COLO668 (cell line): ENCODE results near the gene TMEM132A.
"Not testable (repeated sequence)": the region's sequence is repeated elsewhere in the genome, so short reads cannot be mapped to it uniquely, and the experiment has no call there.

Experiments used
- DNase-seq: peaks from one replicate; lab custom pipeline; 2025; ENCODE audit not compliant: unreplicated experiment; lab: John Stamatoyannopoulos, UW

The TMEM132A gene

DNA sequence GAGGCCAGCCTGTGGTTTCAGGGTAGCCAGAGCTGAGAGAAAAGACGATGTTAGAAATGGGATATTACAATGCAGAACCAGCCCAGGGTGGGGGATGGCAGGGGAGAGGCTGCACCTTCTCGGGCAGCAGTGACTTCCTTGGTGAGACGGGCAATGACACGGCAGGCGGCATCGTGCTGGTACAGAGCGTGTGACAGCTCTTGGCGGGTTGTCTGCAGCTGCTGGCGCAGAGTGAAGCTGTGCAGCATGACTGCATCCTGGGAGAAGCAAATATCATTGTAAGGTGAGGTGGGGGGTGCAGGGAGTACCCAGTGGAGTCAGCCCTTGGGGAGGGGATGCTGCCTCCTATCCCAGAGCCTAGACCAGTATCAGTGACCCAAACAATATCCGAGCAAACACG, 21.6 kb upstream of the TMEM132A start:
- no peak for DNase-seq

DNA sequence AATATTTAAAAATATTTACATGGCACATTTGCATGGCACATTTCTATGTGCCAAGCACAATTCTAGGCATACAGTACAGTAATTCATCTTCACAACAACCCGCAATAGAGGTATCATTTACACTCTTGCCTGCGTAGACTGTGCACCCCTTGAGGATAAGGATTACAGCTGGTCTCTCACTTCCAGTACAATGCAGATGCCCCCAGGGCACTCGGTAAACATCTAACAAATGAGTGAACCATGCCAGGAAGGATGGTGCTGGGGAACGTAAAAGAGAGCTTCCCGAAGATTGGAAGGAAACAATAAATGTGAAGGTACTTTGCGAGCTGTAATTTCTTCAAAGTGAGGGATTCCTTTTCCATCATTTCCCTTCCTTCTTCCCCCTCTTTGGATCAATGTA, 19.2 kb upstream of the TMEM132A start:
- DNase-seq: peak; percentile 57

DNA sequence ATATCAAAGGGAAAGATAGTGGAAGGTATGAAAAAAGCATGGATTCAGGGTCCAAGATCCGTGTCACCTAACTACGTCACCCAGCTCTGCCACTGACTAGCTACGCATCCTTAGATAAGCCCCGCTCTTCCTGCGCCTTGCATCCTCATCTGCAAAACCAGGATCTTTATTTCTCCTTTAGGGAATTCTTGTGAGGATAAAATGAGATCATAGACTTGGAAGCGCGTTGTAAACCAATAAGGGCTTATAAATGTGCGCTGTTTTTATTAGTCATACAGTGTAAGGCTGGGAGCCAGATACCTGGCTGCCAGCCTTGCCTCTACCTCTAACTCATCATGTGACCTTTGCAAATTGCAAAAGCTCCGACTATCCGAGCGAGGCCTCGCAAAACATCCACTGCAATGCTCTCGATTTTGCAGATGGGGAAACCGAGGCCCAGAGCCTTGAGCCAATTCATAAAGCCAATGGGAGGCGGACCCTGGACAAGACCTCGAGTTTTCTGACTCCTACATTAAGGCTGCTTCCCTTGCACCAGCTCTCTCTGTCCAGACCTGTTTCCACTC, 18.6 kb upstream of the TMEM132A start:
- DNase-seq: peak; percentile 38

DNA sequence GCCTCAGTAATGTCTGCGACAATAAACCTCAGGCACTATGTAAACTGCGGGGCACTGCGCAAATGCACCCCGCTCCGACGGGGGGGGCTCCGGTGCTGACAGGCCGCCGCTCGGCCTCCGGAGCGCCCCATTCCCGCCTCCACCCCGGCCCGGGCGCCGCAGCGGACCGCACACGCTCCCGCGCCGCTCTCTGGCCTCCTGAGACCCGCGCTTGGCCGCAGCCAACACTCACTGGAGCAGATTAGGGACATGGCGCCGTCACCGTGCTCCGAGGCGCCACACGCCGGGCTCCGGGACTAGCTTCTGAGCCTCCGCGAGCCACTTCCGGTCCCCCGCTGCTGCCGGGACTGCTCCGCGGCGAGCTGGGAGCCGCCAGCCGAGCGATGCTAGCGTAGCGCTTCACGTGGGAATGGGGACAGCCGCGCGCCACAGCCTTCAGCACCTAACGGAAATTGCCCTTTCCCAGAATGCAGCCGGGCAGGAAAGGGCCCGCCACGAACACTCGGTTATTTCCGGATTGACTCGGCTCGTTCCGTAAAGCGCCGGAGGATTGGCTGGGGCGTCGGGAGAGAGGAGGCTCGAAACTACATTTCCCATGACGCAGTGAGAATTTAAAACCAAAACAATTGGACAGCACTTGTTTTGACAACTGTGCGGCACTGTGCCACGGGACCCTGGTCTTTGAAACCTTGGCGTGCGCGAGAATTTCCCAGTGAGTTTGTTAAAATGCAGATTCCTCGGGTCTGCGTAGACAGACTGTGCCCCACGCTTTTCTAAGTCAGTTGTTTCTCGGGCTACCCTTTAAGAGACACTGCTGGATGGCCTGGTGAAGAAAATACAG, 17.9 kb upstream of the TMEM132A start, which contains the start of gene PRPF19:
PRPF19 (minus strand) TSS at position 454 of the 841 bp plus-strand sequence; CDS start at position 251, 203 bp downstream.
- peak; percentile 97 for DNase-seq

DNA sequence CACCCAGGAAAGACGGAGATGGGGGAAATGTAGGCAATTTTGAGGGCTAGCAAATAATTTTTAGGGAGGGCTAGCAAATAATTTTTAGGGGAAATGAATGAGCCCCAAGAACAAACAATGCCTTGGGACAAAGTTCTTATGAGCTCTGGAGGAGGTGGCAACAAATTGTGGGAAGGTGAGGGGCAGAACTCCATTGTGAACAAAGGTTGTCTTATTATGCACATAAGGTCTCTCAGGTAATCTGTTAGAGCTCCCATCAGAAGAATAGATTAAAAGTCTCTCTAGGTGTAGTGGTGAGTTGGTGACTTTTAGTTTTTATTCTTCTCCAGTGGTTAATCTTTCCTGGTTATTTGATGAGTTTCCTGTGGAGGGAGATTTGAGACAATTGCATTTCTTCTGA, 15.5 kb upstream of the TMEM132A start:
- DNase-seq: no peak

DNA sequence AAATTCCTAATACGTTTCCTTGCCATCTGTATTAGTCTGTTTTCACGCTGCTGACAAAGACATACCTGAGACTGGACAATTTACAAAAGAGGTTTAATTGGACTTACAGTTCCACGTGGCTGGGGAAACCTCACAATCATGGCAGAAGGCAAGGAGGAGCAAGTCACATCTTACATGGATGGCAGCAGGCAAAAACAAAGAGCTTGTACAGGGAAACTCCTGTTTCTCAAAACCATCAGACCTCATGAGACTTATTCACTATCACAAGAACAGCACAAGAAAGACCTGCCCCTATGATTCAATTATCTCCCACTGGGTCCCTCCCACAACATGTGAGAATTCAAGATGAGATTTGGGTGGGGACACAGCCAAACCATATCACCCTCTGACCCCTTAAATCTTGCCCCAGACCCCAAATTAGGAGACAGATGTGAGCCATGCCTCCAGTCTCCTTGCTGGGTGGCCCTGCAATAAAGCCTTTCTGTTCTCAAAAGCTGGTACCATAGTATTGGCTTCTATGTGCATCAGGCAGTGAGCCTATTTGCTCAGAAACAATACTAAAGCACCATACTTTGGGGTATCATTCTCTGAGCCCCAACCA, 14.5 kb upstream of the TMEM132A start:
- not testable (repeated sequence) for DNase-seq

DNA sequence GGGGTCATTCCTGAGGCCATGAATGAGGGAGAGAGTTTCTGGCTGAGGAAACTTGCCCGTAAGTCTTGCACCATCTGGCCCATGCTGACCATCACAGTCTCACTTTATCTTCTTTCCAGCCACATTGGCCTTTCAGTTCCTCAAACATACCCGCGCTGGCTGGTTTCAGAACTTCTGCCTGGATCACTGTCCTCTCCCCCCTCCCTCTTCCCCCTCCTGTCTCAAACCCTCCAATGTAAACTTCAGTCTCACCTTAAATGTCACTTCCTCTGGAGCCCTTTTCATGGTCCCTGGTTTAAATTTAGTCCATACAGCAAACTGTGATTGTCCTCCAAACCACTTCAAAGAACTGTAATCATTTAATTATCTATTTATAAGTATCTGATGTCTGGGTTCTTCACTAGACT, 14.0 kb upstream of the TMEM132A start:
- no peak for DNase-seq

DNA sequence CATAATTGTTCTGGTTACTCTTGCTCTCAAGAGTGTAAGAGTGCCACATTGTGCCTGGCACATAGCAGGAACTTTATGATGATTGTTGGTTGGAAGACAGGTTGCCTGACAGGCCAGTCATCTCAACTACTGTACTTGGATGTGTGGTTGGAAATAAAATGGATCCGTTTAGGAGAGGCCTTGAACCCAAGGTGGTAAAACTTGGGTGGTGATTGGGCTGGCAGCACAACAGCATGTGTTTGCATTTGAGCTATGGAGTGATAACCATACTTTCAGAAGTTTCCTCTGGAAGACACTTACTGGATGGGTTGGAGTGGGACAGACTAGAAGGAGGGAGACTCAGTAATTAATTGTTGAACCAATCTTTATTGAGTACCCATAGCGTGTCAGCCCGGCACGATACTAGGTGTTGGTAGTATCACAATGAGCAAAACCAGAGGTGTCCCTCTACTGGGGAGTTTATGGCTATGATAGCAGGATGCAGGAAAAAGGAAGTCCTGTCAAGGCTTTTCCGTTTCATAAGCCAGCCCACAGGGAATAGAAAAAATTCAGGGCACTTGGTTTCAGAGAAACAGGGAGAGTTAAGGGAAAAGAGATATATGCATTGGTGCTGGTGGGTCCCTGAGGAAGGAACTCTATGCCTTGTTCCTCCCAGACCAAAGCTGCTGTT, 13.4 kb upstream of the TMEM132A start:
- DNase-seq: no peak

DNA sequence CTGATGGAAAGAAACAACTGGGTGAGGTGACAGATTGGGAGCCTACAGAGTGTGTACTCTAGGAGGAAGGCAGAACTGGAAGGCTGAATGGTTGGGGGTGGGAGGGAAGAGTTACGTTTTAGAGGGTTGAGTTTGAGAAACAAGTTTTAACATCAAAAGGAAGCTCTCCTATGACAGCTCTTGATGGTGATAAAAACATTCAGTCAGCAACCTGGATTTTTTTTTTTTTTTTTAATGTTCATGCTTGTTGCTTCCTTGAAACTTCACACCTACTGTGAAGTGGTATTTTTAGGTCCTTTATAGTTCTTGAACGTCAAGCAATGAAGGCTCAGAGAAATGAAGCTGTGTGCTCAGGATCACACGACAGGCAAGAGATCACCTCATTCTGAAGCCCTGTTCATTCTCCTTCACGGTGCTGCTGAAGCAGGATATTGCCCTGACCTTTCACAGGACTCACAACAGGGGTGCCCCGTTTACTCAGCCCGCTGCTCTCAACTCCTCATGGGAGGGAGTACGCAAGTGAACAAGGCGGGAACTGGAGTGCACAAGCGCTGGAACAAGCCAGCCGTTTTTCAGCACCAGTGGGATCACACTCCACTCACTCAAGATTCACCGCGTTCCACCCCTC, 11.9 kb upstream of the TMEM132A start:
- no peak for DNase-seq

DNA sequence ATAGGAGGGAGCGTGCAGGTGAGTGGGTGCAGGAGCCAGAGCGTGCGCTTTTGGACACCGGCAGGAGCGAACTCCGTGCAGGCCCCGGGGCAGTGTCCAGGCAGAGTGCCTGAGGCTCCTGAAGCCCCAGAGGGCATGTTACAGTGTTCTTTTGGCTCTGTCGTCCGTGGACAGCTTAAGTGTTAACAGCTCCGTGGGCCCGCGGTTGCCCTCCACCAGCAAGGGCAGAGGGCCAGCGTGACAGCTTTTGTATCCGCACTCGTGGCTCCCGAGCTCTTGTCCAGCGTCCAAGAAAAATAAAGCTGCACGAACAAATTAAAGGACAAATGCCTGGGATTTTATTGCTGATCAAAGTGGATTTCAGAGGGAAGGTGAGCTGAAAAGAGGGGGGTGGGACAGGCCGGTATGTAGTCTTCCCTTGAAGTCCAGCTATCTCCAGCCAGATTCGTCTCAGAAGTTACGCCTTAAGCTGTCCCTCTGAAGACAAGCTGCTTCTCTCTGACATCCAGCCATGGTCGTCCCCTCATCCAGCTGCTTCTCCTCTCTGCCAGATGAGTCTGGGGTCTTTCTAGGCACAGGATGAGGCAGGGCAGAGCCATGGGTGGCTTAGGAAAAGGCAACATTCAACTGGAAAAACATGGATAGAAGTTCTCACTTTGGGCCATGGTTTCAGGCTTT, 11.3 kb upstream of the TMEM132A start:
- DNase-seq: no peak

DNA sequence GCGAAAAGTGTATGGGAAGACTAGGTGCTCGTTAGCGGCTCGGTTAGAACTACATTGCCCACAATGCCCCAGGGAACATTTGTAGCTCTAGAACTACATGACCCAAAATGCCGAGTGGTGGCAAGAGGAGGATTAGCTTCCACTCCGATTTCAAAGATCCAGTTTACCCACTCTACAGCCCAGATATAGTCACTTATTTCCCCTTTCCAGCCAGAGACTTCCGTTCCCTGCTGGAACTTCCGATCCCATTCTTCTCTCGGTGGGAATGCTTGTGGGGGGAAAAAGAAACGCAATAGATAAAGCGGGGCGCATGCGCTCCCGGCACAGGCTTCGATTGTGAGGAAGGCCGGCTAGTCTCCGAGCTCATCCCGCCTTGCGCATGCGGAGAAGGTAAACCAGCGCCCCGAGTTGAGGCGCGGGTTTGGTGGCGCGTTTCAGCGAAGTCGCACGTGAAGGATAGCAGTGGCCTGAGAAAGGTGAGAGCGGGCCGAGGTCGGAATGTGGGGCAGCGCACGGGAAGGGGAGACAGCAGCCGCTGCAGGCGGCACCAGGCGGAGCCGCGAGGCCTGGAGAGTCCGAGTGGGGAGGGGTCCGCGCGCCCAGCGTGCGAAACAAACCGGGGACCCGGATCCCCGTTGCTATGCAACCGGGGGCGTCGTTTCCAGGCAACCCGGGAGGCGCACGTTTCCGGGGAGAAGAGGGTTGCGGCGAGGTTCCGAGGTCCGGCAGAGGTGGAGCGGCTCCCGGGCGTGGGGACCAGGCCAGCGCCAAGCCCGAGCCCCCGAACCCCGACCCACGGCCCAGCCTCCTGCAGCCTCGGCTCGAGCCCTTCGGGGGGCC, 10.2 kb upstream of the TMEM132A start, which contains the start of gene TMEM109:
TMEM109 (plus strand) TSS at position 366 of the 840 bp plus-strand sequence. CDS start 5,536 bp downstream, outside the sequence.
- DNase-seq: peak; percentile 90

DNA sequence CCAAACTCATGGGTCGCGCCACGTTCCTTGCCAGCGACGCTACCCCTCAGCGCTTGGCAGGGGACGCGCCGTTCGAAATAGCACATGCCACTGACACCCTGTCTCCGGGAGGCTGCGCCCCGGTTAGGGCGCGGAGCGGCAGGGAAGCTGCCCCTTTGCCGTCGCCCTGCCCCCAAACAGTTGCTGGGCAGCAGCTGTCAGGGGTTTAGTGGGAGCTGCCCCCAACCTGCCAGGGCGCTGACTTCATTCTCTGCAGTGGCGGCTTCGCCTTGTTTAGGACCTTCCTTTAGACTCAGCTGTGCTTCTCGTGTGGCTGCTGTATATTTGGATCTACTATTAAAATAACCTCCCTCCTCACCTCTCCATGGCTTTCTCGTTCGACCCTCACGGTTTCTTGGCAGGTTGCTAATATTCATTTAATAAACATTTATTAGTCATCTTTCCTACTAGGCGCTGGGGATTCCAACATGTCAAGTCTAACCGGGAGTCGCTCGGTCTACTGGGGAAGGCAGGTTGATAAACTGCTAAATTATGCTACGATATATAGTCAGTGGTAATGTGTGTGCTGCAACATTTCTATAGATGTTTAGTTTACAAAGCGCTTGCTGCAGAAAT, 9.5 kb upstream of the TMEM132A start:
- peak; percentile 55 for DNase-seq

DNA sequence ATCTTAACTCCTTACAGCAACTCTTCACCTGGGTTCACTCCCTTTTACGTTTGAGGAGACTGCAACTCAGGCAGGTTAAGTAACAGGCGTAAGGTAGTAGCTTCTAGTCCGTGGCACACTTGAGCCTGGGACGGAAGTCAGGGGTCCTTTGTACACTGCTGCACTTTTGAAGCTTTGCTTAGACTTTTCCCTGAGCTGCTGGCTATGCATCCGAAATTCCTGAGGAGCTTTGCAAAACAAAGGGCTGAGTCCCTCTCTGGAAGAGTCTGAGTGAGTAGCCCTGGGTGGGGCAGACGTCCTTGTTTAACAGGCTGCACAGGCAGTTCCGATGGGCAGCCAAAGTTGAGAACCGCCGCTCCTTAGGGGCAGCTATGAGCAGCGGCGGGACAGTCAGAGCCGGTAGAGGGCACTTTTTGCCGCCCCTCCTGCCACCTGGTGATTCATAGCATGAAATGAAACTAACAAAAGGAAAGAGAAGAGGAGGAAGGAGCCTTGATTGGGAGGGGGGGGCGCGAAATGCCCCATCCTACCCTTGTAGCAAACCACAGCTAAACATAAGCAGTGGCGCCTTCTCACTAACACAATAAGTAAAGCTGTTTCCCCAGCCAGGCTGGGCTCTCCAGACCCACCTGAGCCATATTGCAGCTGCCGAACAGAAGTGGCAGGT, 8.9 kb upstream of the TMEM132A start:
- DNase-seq: peak; percentile 45

DNA sequence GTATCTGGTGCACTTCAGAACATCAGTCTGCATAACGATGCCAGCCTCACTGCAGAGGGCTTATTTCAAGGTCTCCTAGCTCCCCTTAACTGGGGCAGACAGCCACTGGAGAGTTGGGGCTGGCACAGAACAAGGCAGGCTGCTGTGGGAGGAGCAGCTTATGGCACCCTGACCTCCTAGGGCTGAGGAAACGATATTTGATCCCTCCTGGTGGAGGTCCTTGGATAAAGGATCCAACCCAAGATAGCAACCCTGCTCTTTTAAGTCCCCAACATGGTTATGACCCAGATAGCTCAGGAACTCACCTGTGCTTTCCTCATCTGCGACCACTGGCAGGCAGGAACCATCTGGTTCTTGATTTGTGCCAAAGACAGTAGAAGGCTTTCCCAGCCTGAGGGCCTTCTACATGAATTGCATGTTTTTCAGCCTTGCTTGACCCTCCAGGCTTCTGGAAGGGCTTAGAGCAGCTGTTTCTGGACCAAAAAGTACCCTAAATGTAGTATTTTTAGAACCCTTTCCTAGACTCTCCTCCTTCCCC, 7.5 kb upstream of the TMEM132A start:
- DNase-seq: no peak

DNA sequence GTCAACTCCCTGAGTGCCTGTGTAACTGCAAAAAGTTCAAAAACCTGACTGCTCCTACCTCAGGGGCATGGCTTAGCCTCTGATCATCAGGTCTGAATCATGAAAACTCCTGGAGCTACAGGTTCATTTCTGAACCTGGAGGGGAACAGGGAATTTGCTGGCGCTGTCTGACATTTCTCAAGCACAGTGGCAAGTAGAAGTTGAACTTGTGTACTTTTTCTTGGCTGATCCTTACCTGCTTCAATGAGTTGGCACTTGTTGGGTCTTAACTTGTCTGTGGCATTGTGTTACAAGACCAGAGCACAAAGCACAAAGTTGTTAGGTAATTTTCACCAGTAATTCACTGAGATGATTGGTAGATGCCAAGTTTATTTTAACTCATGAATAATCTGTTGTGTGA, 7.0 kb upstream of the TMEM132A start:
- no peak for DNase-seq

DNA sequence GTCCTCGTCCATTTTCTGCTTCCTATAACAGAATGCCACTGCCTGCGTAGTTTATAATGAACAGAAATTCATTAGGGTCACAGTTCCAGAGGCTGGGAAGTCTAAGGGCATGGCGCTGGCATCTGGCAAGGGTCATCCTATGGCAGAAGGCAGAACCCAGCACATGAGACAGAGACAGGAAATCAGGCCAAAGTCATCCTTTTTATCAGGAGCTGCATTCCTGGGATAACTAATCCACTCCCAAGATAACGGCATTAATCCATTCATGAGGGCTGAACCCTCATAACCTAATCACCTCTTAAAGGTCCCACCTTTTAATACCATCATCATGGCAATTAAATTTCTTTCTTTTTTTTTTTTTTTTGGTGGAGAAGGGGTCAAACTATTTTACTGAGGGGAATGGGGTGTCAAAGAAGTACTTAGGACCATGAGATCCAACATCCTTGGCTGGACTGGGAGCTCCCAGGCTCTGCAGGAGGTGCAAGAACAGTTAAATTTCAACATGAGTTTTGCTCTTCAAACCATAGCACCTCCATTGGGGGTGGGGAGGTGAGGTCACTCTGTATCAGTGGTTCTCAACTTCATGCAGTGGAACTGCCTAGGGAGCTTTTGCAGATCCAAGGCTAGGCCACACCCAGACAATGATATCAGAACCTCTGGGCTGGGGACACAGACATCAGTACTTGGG, 5.9 kb upstream of the TMEM132A start:
- DNase-seq: no peak

DNA sequence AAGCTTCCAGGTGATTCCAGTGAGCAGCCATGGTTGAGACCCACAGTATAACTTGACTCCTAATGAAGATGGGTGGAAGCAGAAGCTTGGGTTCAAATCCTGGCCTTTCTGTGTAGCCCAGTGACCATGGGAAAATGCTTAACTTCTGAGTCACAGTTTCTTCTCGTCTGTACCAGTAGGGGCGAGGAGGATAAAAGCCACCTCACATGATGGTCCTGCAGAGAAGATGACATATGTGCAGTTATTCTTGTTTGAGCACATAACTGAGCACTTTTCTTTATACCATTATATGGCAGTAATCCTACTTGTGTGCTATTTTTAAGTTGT, 5.4 kb upstream of the TMEM132A start:
- no peak for DNase-seq

DNA sequence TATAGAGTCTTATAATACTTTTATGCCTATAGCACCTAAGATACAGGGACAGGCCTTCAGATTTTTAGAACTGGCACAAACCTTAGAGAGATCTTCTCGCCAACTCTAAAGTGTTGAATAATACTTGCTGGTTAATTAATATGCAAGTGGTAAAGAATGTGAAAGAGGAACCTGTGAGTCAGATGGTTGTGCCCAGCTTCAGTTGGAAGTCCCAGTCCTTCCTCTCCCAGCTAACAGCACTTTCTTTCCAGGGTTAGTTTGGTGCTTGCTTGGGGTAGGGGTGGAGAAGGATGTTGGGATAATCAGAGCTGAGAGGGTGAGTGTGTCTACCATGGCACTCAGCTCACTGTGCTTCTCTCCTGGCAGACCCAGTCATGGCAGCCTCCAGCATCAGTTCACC, 4.9 kb upstream of the TMEM132A start:
- DNase-seq: no peak
